Gastroesophageal sphincter (tissue), 3 donors: Measurements from ENCODE around the gene ECSCR.

Experiments
- CTCF ChIP-seq, 4 experiments: fragments of 200-600 bp in 2 of 4; fragments of 450-650 bp in 2 of 4; sonication (generic) in 1 of 4; IDR thresholded peaks; one replicate each; pipeline ENCODE4 v1.5.1; 2017 to 2019; ENCODE audit warnings: antibody characterized with exemption in 4 of 4, mild to moderate bottlenecking in 2 of 4, moderate library complexity in 2 of 4
- EP300 ChIP-seq: sonication (generic); formaldehyde crosslinking; IDR thresholded peaks from one replicate; pipeline ENCODE4 v1.6.1; 2017; ENCODE audit warnings: antibody characterized with exemption, mild to moderate bottlenecking
- POLR2A ChIP-seq, 2 donors: fragments of 450-650 bp; IDR thresholded peaks; one replicate each; pipeline ENCODE4 v1.6.1; 2017; ENCODE audit warnings: antibody characterized with exemption in 2 of 2, mild to moderate bottlenecking in 2 of 2, moderate library complexity in 1 of 2

GRCh38 chr5:139457653-139458306 is 4.8 kb downstream of the ECSCR start:
- TF ChIP-seq CTCF (IDR thresholded peaks at IDR 0.05): no peak
- TF ChIP-seq POLR2A (IDR thresholded peaks at IDR 0.05): no peak
- no peak for TF ChIP-seq EP300
